NCI-H226 (cell line): Measurements from ENCODE around the gene RASA3.

Experiments
- DNase-seq: peaks from one replicate; pipeline ENCODE4 v3.0.0-alpha.2; 2015

Gene RASA3

GRCh38 chr13:114065141-114065925 lies 67.1 kb downstream of the RASA3 start:
- peak; percentile 99 for DNase-seq

- DNase-seq = peak; percentile 28
Observed at GRCh38 chr13:114064450-114065140, 67.8 kb downstream of the RASA3 start.

- peak; percentile 67 for DNase-seq
Observed at GRCh38 chr13:114063545-114064449, 68.6 kb downstream of the RASA3 start.

- no peak for DNase-seq
Observed at GRCh38 chr13:114062754-114063153, 69.7 kb downstream of the RASA3 start.

GRCh38 chr13:114062341-114062740 lies 70.1 kb downstream of the RASA3 start:
- DNase-seq = no peak

- no peak for DNase-seq
Observed at GRCh38 chr13:114061744-114062143, 70.7 kb downstream of the RASA3 start.

GRCh38 chr13:114061047-114061446 lies 71.4 kb downstream of the RASA3 start:
- DNase-seq = no peak

- no peak for DNase-seq
Observed at GRCh38 chr13:114059946-114060860, 72.2 kb downstream of the RASA3 start.

- DNase-seq = no peak
Observed at GRCh38 chr13:114059428-114059827, 73.0 kb downstream of the RASA3 start.

- DNase-seq = no peak
Observed at GRCh38 chr13:114058051-114058867, 74.2 kb downstream of the RASA3 start.

- no peak for DNase-seq
Observed at GRCh38 chr13:114057166-114058050, 75.0 kb downstream of the RASA3 start.

- no peak for DNase-seq
Observed at GRCh38 chr13:114056205-114057013, 76.0 kb downstream of the RASA3 start.

GRCh38 chr13:114055766-114056165 lies 76.7 kb downstream of the RASA3 start:
- DNase-seq = no peak

GRCh38 chr13:114054830-114055439 lies 77.5 kb downstream of the RASA3 start:
- DNase-seq = no peak

- DNase-seq = no peak
Observed at GRCh38 chr13:114054264-114054663, 78.2 kb downstream of the RASA3 start.

- no peak for DNase-seq
Observed at GRCh38 chr13:114053026-114053425, 79.4 kb downstream of the RASA3 start.

- no peak for DNase-seq
Observed at GRCh38 chr13:114050536-114051450, 81.6 kb downstream of the RASA3 start.

- no peak for DNase-seq
Observed at GRCh38 chr13:114049626-114050101, 82.8 kb downstream of the RASA3 start.
